ENCODE results near the gene ARHGAP6. TPM values are rescaled to one million over a fixed set of nuclear protein-coding genes. Genes with fewer than 3 reads are reported as not detected.
"Not testable (repeated sequence)": the region's sequence is repeated elsewhere in the genome, so short reads cannot be mapped to it uniquely, and the experiment has no call there.

ARHGAP6 gene
- total RNA-seq, 1 donor from 2014 or later: 1.2 TPM

- no peak overlapping the region for H2AFZ ChIP-seq (replicated peaks)
- DNase-seq (ENCODE audit: low spot score): no peak
- H3K27ac Mint-ChIP-seq: no peak overlapping the region
- H3K79me2 ChIP-seq (ENCODE audit: low read depth): no peaks in the 10 kb centered on the region
- H3F3A ChIP-seq (ENCODE audit: low read depth): no peaks in the 10 kb centered on the region
- no peaks in the 10 kb centered on the region for H3K36me3 Mint-ChIP-seq
- H3K36me3 ChIP-seq: no peaks in the 10 kb centered on the region
- TF ChIP-seq CTCF (IDR thresholded peaks at IDR 0.05) (no peak), EZH2 (IDR thresholded peaks at IDR 0.05) (no peak), EZH2phosphoT487 (IDR thresholded peaks at IDR 0.05) (no peak)
- H3K9ac ChIP-seq: no peak overlapping the region
- H4K20me1 ChIP-seq (ENCODE audit: low read depth): no peaks in the 10 kb centered on the region
- no peaks in the 10 kb centered on the region for H3K9me3 ChIP-seq (ENCODE audit: low read depth)
- no peaks in the 10 kb centered on the region for H3K4me1 Mint-ChIP-seq
- no peak overlapping the region for H3K4me2 ChIP-seq
- H3K4me3 ChIP-seq: no peak overlapping the region
- peaks cover 3% of the 10 kb centered on the region for H3K27me3 Mint-ChIP-seq (ENCODE audit: insufficient read depth, low read depth)
- no peak overlapping the region for H3K4me3 Mint-ChIP-seq
- no peak overlapping the region for H3K27ac ChIP-seq
- peaks cover 5% of the 10 kb centered on the region for H3K9me3 Mint-ChIP-seq
- H3K27me3 ChIP-seq: peaks cover 4% of the 10 kb centered on the region
- H3K4me1 ChIP-seq: no peaks in the 10 kb centered on the region
These were observed 140.0 kb downstream of the ARHGAP6 start for GRCh38 chrX:11525685-11526084.

GRCh38 chrX:11519234-11519633 is 146.5 kb downstream of the ARHGAP6 start:
- not testable (repeated sequence) for H3K4me3 ChIP-seq; H3K27me3 ChIP-seq; H3K4me1 Mint-ChIP-seq; H3K36me3 ChIP-seq; H3K27ac ChIP-seq; H3K27ac Mint-ChIP-seq; H2AFZ ChIP-seq (replicated peaks); H3K4me2 ChIP-seq; H3K79me2 ChIP-seq (ENCODE audit: low read depth); H3K36me3 Mint-ChIP-seq; H3K9ac ChIP-seq; H3K27me3 Mint-ChIP-seq (ENCODE audit: insufficient read depth, low read depth); H3F3A ChIP-seq (ENCODE audit: low read depth); DNase-seq (ENCODE audit: low spot score); H4K20me1 ChIP-seq (ENCODE audit: low read depth); H3K4me1 ChIP-seq; H3K9me3 ChIP-seq (ENCODE audit: low read depth); H3K4me3 Mint-ChIP-seq
- H3K9me3 Mint-ChIP-seq: peaks cover 13% of the 10 kb centered on the region

GRCh38 chrX:11509786-11510185 is 155.9 kb downstream of the ARHGAP6 start:
- H3K9ac ChIP-seq: no peak overlapping the region
- no peaks in the 10 kb centered on the region for H3F3A ChIP-seq (ENCODE audit: low read depth)
- DNase-seq (ENCODE audit: low spot score): no peak
- peaks cover 2% of the 10 kb centered on the region for H3K27me3 Mint-ChIP-seq (ENCODE audit: insufficient read depth, low read depth)
- H3K4me1 ChIP-seq: no peaks in the 10 kb centered on the region
- H3K27me3 ChIP-seq: no peaks in the 10 kb centered on the region
- peaks cover 5% of the 10 kb centered on the region for H3K9me3 Mint-ChIP-seq
- no peaks in the 10 kb centered on the region for H3K9me3 ChIP-seq (ENCODE audit: low read depth)
- no peak overlapping the region for H3K27ac Mint-ChIP-seq
- H3K4me1 Mint-ChIP-seq: no peaks in the 10 kb centered on the region
- H3K36me3 Mint-ChIP-seq: no peaks in the 10 kb centered on the region
- no peaks in the 10 kb centered on the region for H3K79me2 ChIP-seq (ENCODE audit: low read depth)
- H3K4me3 ChIP-seq: no peak overlapping the region
- H4K20me1 ChIP-seq (ENCODE audit: low read depth): no peaks in the 10 kb centered on the region
- no peak overlapping the region for H3K4me2 ChIP-seq
- no peak for TF ChIP-seq CTCF (IDR thresholded peaks at IDR 0.05)
- no peak for TF ChIP-seq EZH2 (IDR thresholded peaks at IDR 0.05)
- no peak for TF ChIP-seq EZH2phosphoT487 (IDR thresholded peaks at IDR 0.05)
- H3K4me3 Mint-ChIP-seq: no peak overlapping the region
- no peak overlapping the region for H3K27ac ChIP-seq
- no peak overlapping the region for H2AFZ ChIP-seq (replicated peaks)
- no peaks in the 10 kb centered on the region for H3K36me3 ChIP-seq

GRCh38 chrX:11504234-11504633 is 161.5 kb downstream of the ARHGAP6 start:
- peaks cover 4% of the 10 kb centered on the region for H3K9me3 ChIP-seq (ENCODE audit: low read depth)
- Mint-ChIP-seq H3K27me3 (ENCODE audit: insufficient read depth, low read depth) (no peaks in the 10 kb centered on the region), H3K4me1 (no peaks in the 10 kb centered on the region), H3K9me3 (no peaks in the 10 kb centered on the region), H3K27ac (no peak overlapping the region), H3K4me3 (no peak overlapping the region), H3K36me3 (no peaks in the 10 kb centered on the region)
- H3K27me3 ChIP-seq: no peaks in the 10 kb centered on the region
- H3K4me3 ChIP-seq: no peak overlapping the region
- no peaks in the 10 kb centered on the region for H3F3A ChIP-seq (ENCODE audit: low read depth)
- H3K9ac ChIP-seq: no peak overlapping the region
- no peak overlapping the region for H3K4me2 ChIP-seq
- DNase-seq (ENCODE audit: low spot score): no peak
- no peaks in the 10 kb centered on the region for H4K20me1 ChIP-seq (ENCODE audit: low read depth)
- H3K4me1 ChIP-seq: no peaks in the 10 kb centered on the region
- TF ChIP-seq EZH2 (IDR thresholded peaks at IDR 0.05) (no peak), CTCF (IDR thresholded peaks at IDR 0.05) (no peak)
- no peaks in the 10 kb centered on the region for H3K36me3 ChIP-seq
- H2AFZ ChIP-seq (replicated peaks): no peak overlapping the region
- H3K79me2 ChIP-seq (ENCODE audit: low read depth): no peaks in the 10 kb centered on the region
- H3K27ac ChIP-seq: no peak overlapping the region

All from neural progenitor cell (in vitro differentiated cells).